ENCODE results near the gene VTI1A. TPM values are rescaled to one million over a fixed set of nuclear protein-coding genes. Genes with fewer than 3 reads are reported as not detected.

VTI1A gene
- total RNA-seq, 4 donors from 2014 or later: 27.0 to 61.3 (median 49.8) TPM

DNA sequence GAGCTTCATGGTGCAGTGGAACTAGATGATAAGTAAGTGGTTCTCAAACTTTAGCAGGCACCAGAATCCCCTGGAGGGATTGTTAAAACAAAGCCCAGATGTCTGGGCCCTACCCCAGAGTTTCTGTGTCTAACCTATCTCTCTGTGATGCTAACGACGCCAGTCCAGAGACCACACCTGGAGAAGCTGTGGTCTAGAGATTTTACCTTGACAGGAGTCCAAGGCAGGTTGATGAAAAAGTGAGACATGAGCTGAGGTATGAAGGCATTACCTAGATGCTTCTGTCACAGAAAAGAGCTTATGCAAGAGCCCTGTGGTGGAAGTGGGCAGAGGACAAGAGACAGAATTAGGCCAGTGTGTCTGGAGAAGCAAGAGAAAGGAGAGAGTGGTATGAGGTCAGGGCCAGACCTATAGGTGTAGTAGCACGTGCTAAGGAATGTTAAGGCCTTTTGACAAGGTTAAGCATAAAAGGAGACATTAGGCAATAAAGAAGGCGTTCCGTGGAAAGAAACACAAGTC is 318.8 kb downstream of the VTI1A start:
- intact Hi-C loops (cut with DNase I): no loop called here
- Histone ChIP-seq H3K4me1 (peaks cover 0 to 5% (median 0%) of the 10 kb centered on the region in 3 donors), H3K27me3 (no peaks in the 10 kb centered on the region), H3K9me3 (no peaks in the 10 kb centered on the region), H3K36me3 (no peaks in the 10 kb centered on the region), H3K4me3 (no peak overlapping the region), H3K27ac (no peak overlapping the region)
- DNase-seq: no peak
- TF ChIP-seq CTCF (IDR thresholded peaks at IDR 0.05) (no peak), POLR2A (IDR thresholded peaks at IDR 0.05) (no peak)
- WGBS, 2 donors: 81 to 90% methylated on average over 5 of the region's 5 CpGs

DNA sequence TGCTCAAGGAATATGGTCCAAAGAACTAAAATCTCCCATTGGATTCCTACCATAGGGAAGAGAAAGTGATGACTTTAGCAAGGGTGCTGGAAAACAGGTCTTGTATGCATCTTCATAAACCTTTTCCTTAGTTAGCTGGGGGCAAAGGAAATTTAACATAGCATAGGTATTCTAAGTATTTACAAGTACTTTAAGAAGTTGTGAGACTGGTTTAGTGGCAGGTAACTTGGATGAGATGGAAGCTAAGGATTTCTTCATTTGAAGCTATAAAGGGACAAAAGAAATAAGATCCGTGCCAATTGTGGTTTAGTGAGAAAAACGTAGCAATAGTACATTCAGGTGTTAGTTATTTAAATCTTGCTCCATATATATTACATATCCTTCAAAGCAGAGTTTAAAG is 319.6 kb downstream of the VTI1A start:
- TF ChIP-seq POLR2A (IDR thresholded peaks at IDR 0.05) (no peak), CTCF (IDR thresholded peaks at IDR 0.05) (no peak)
- no peak overlapping the region for H3K4me3 ChIP-seq
- no peak overlapping the region for H3K27ac ChIP-seq
- 43 to 52% methylated on average over 2 of the region's 2 CpGs for WGBS, 2 donors
- no peaks in the 10 kb centered on the region for H3K9me3 ChIP-seq
- no peaks in the 10 kb centered on the region for H3K27me3 ChIP-seq
- H3K36me3 ChIP-seq: no peaks in the 10 kb centered on the region
- H3K4me1 ChIP-seq: peaks cover 0 to 5% (median 0%) of the 10 kb centered on the region in 3 donors
- no peak for DNase-seq
- intact Hi-C loops (cut with DNase I): no loop called here

DNA sequence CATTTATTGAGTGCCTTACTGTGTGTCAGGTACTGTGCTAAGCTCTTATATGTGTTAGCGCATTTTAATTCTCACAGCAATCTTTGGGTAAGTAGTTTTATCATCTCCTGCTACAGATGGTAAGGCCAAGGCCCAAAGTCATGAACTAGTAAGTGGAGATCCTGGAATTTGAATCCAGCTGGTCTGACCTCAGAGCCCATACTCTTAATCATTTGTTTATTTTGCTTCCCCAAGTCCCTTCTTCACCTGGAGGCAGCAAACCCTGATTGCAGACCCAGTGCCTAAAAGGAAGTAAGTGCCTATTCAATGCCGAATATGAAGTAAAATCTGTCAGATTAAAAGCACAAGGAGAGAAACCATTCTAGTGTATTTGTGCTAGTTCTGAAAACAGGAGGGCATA is 320.1 kb downstream of the VTI1A start:
- intact Hi-C loops (cut with DNase I): no loop called here
- no peak overlapping the region for H3K27ac ChIP-seq
- no peak overlapping the region for H3K4me3 ChIP-seq
- H3K27me3 ChIP-seq: no peaks in the 10 kb centered on the region
- peaks cover 0 to 5% (median 0%) of the 10 kb centered on the region in 3 donors for H3K4me1 ChIP-seq
- H3K36me3 ChIP-seq: no peaks in the 10 kb centered on the region
- no peaks in the 10 kb centered on the region for H3K9me3 ChIP-seq
- 80 to 93% methylated on average over 2 of the region's 2 CpGs for WGBS, 2 donors
- DNase-seq: no peak
- TF ChIP-seq CTCF (IDR thresholded peaks at IDR 0.05): no peak

GRCh38 chr10:112768121-112768520 is 321.1 kb downstream of the VTI1A start:
- H3K4me1 ChIP-seq: peaks cover 0 to 5% (median 0%) of the 10 kb centered on the region in 3 donors
- no peak for DNase-seq
- no peaks in the 10 kb centered on the region for H3K9me3 ChIP-seq
- no peaks in the 10 kb centered on the region for H3K36me3 ChIP-seq
- intact Hi-C loops (cut with DNase I): no loop called here
- TF ChIP-seq CTCF (IDR thresholded peaks at IDR 0.05) (no peak), POLR2A (IDR thresholded peaks at IDR 0.05) (no peak)
- no peaks in the 10 kb centered on the region for H3K27me3 ChIP-seq
- WGBS, 2 donors: 88 to 92% methylated on average over 7 of the region's 7 CpGs
- H3K27ac ChIP-seq: no peak overlapping the region
- H3K4me3 ChIP-seq: no peak overlapping the region

DNA sequence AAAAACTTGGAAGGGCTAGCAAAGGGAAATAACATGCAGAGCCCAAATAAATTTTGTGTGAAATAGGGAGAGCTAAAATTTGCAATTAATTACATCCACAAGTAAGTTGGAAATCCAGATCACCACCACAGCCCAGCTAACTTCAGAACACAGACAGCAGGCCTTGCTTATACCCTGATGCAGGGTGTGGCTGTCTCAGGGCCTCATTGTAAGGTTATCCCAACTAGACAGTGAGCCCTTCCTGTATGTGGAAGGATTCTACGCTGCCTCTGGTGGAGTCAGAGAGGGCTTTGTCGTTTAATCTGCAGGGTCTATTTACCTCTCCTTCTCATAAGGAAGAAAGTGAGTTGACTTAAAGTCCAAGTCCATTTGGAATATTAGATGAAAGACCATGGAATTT is 322.1 kb downstream of the VTI1A start:
- Histone ChIP-seq H3K9me3 (no peaks in the 10 kb centered on the region), H3K27ac (no peak overlapping the region), H3K4me3 (no peak overlapping the region), H3K27me3 (no peaks in the 10 kb centered on the region), H3K4me1 (peaks cover 0 to 5% (median 0%) of the 10 kb centered on the region in 3 donors), H3K36me3 (no peaks in the 10 kb centered on the region)
- intact Hi-C loops (cut with DNase I): no loop called here
- no peak for TF ChIP-seq POLR2A (IDR thresholded peaks at IDR 0.05)
- TF ChIP-seq CTCF (IDR thresholded peaks at IDR 0.05): no peak
- 93 to 95% methylated on average over 2 of the region's 2 CpGs for WGBS, 2 donors
- no peak for DNase-seq

All from esophagus squamous epithelium (tissue), 5 donors.